ENCODE data around the gene RFX1.

DNA sequence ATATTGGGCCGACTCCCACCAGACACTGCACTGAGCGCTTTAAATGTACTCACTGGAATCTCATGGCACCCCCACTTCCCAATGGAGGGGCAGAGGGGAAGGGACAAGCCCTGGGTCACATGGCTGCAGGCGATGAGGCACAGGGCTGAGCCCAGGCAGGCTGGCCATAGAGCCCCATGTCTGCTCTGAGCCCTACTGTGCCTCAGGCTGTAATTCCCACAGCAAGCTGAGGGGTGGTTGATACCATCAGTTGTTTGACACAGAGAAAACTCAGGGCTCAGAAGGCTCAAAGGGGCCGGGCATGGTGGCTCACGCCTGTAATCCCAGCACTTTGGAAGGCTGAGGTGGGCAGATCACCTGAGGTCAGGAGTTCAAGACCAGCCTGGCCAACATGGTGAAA, 25.1 kb downstream of the RFX1 start:
- TF ChIP-seq, protein P1, sequence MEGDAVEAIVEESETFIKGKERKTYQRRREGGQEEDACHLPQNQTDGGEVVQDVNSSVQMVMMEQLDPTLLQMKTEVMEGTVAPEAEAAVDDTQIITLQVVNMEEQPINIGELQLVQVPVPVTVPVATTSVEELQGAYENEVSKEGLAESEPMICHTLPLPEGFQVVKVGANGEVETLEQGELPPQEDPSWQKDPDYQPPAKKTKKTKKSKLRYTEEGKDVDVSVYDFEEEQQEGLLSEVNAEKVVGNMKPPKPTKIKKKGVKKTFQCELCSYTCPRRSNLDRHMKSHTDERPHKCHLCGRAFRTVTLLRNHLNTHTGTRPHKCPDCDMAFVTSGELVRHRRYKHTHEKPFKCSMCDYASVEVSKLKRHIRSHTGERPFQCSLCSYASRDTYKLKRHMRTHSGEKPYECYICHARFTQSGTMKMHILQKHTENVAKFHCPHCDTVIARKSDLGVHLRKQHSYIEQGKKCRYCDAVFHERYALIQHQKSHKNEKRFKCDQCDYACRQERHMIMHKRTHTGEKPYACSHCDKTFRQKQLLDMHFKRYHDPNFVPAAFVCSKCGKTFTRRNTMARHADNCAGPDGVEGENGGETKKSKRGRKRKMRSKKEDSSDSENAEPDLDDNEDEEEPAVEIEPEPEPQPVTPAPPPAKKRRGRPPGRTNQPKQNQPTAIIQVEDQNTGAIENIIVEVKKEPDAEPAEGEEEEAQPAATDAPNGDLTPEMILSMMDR (conservative IDR thresholded peaks at IDR 0.05; ENCODE audit: low read length), result no peak
- TF ChIP-seq EZH2phosphoT487 (IDR thresholded peaks at IDR 0.05; ENCODE audit: borderline replicate concordance, low read depth, low read length), result no peak

All from OCI-LY7 (cell line).